ENCODE data around the gene DVL2.
"Not testable (repeated sequence)": the region's sequence is repeated elsewhere in the genome, so short reads cannot be mapped to it uniquely, and the experiment has no call there.

Gene DVL2

GRCh38 chr17:7246779-7247178 lies 12.5 kb upstream of the DVL2 start:
- no peak for DNase-seq (ENCODE audit: low spot score)

GRCh38 chr17:7243838-7244237 lies 9.5 kb upstream of the DVL2 start:
- DNase-seq (ENCODE audit: low spot score) = not testable (repeated sequence)

More at GRCh38 chr17:7246779-7247178, 12.5 kb upstream of the DVL2 start:
- TF ChIP-seq CTCF (IDR thresholded peaks at IDR 0.05; ENCODE audit: extremely low read depth, missing control alignments) = no peak

GRCh38 chr17:7243453-7243729 lies 9.1 kb upstream of the DVL2 start:
- TF ChIP-seq CTCF (IDR thresholded peaks at IDR 0.05; ENCODE audit: extremely low read depth, missing control alignments) = no peak
- DNase-seq (ENCODE audit: low spot score) = no peak

GRCh38 chr17:7242717-7243452 lies 8.6 kb upstream of the DVL2 start:
- DNase-seq (ENCODE audit: low spot score) = peak; percentile 91
- no peak for TF ChIP-seq CTCF (IDR thresholded peaks at IDR 0.05; ENCODE audit: extremely low read depth, missing control alignments)

- TF ChIP-seq CTCF (IDR thresholded peaks at IDR 0.05; ENCODE audit: extremely low read depth, missing control alignments) = no peak
- peak; percentile 85 for DNase-seq (ENCODE audit: low spot score)
These were observed 7.7 kb upstream of the DVL2 start, which contains the start of gene GABARAP for GRCh38 chr17:7241783-7242716. TSS of gene GABARAP (minus strand) at chr17:7242449. CDS start at chr17:7242330, 119 bp downstream.

GRCh38 chr17:7241090-7241733 lies 6.9 kb upstream of the DVL2 start:
- no peak for DNase-seq (ENCODE audit: low spot score)
- TF ChIP-seq CTCF (IDR thresholded peaks at IDR 0.05; ENCODE audit: extremely low read depth, missing control alignments) = no peak

- DNase-seq (ENCODE audit: low spot score) = no peak
- TF ChIP-seq CTCF (IDR thresholded peaks at IDR 0.05; ENCODE audit: extremely low read depth, missing control alignments) = no peak
These were observed 6.1 kb upstream of the DVL2 start for GRCh38 chr17:7240375-7240774.

Measured in GM20000 (cell line).